PFSK-1 (cell line): ENCODE measurements around the gene SPATA17.

Source experiments
- FOXP2 ChIP-seq: optimal IDR thresholded peaks from 2 replicates; pipeline ENCODE3; 2011; ENCODE audit warnings: borderline replicate concordance, control low read depth, inconsistent platforms; ENCODE audit not compliant: insufficient read depth; ENCODE audit errors: extremely low read length, extremely low read depth
- POLR2AphosphoS5 ChIP-seq: IDR thresholded peaks from 2 replicates; pipeline ENCODE4 v1.6.1; 2012; ENCODE audit warnings: low read depth, mild to moderate bottlenecking, control low read depth, low read length, moderate library complexity
- SIN3A ChIP-seq: IDR thresholded peaks from 2 replicates; pipeline ENCODE4 v1.6.1; 2012; ENCODE audit warnings: mild to moderate bottlenecking, low read length, moderate library complexity, borderline replicate concordance; ENCODE audit not compliant: insufficient read depth
- TAF1 ChIP-seq: IDR thresholded peaks from 2 replicates; pipeline ENCODE4 v1.6.1; 2012; ENCODE audit warnings: low read length, control low read depth, borderline replicate concordance; ENCODE audit not compliant: insufficient read depth
- TF ChIP-seq, protein P1 (sequence below), 2 experiments: IDR thresholded peaks; 2 replicates each; pipeline versions ENCODE4 v1.6.1 to v1.8.0; 2011 to 2012; ENCODE audit warnings: low read depth in 2 of 2, low read length in 2 of 2, control low read depth in 1 of 2, inconsistent platforms in 1 of 2, mild to moderate bottlenecking in 1 of 2, moderate library complexity in 1 of 2; ENCODE audit not compliant: insufficient read depth in 1 of 2

SPATA17 gene

DNA sequence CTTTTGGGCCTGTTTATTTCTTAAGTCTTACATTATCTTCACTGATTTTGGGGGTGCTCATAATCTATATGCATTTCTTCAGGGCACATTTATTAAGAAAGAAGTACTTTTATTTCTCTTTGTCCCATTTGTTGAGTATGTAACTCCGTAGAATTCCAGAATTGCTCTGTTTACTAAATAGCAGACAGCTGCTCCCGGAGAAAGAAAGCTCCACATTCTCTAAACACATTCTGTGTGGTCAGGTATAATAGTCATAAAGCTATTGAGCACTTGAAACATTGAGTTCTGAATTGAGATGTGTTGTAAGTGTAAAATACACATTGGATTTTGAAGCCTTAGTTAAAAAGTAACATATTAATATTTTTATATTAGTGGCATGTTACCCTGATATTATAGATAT is 206.5 kb downstream of the SPATA17 start:
- TF ChIP-seq TAF1 (no peak), FOXP2 (no peak), POLR2AphosphoS5 (no peak), SIN3A (no peak)
- TF ChIP-seq, protein P1, sequence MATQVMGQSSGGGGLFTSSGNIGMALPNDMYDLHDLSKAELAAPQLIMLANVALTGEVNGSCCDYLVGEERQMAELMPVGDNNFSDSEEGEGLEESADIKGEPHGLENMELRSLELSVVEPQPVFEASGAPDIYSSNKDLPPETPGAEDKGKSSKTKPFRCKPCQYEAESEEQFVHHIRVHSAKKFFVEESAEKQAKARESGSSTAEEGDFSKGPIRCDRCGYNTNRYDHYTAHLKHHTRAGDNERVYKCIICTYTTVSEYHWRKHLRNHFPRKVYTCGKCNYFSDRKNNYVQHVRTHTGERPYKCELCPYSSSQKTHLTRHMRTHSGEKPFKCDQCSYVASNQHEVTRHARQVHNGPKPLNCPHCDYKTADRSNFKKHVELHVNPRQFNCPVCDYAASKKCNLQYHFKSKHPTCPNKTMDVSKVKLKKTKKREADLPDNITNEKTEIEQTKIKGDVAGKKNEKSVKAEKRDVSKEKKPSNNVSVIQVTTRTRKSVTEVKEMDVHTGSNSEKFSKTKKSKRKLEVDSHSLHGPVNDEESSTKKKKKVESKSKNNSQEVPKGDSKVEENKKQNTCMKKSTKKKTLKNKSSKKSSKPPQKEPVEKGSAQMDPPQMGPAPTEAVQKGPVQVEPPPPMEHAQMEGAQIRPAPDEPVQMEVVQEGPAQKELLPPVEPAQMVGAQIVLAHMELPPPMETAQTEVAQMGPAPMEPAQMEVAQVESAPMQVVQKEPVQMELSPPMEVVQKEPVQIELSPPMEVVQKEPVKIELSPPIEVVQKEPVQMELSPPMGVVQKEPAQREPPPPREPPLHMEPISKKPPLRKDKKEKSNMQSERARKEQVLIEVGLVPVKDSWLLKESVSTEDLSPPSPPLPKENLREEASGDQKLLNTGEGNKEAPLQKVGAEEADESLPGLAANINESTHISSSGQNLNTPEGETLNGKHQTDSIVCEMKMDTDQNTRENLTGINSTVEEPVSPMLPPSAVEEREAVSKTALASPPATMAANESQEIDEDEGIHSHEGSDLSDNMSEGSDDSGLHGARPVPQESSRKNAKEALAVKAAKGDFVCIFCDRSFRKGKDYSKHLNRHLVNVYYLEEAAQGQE (IDR thresholded peaks at IDR 0.05; ENCODE audit: insufficient read depth in 1 of 2, low read depth in 2 of 2, low read length in 2 of 2): no peak

DNA sequence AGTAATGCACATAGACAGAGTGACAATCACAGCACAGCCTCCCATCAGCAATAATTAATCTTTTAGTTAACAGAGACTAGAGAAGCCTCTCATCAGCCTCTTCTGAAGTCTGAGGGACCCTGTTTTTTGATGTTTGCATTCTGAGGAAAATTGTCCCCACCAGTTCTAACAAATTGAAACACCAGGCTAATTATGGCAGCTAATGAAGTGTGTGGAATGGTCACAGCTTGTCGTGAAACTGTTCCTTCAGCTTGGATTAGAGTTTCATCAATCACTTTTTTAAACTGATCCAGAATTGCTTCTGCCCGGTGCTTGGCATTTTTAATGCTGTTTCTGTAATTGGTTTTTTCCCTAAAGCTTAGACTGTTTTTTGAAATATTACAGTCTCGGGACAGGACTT is 208.0 kb downstream of the SPATA17 start:
- TF ChIP-seq SIN3A: no peak
- no peak for TF ChIP-seq TAF1
- TF ChIP-seq, protein P1 (IDR thresholded peaks at IDR 0.05; ENCODE audit: insufficient read depth in 1 of 2, low read depth in 2 of 2, low read length in 2 of 2): no peak
- no peak for TF ChIP-seq POLR2AphosphoS5
- TF ChIP-seq FOXP2: no peak

DNA sequence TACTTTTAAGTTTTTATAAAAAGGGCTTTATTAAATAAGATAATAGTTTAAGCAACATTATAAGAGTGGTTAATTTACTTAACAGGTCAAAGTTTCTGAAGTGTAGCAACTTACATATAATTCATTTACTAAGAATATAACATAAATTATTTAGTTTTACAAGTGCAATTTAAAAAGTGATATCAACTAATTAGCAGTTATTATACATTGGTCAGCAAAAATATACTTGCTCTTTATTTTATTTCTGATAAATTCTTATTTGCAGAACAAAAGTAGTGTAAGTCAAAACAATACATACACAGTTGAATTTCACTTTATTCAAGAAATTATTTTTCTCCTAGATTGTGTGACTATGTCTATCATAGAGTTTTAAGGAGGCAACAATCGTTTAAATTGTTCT is 215.6 kb downstream of the SPATA17 start:
- TF ChIP-seq SIN3A (no peak), POLR2AphosphoS5 (no peak), FOXP2 (no peak), TAF1 (no peak)
- TF ChIP-seq, protein P1 (IDR thresholded peaks at IDR 0.05; ENCODE audit: insufficient read depth in 1 of 2, low read depth in 2 of 2, low read length in 2 of 2): no peak

DNA sequence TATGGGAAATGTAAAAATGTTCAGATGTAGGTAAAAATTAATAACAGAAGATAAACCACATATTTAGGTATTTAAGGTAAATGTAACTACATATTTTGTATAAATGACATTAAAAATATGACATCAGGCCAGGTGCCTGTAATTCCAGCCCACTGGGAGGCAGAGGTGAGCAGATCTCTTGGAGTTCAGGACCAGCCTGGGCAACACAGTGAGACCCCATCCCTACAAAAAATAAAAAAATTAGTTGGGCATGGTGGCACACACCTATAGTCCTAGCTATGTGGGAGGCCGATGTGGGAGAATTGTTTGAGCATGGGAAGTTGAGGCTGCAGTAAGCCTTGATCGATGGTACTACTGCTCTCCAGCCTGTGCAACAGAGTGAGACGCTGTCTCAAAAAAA is 216.5 kb downstream of the SPATA17 start:
- no peak for TF ChIP-seq SIN3A

DNA sequence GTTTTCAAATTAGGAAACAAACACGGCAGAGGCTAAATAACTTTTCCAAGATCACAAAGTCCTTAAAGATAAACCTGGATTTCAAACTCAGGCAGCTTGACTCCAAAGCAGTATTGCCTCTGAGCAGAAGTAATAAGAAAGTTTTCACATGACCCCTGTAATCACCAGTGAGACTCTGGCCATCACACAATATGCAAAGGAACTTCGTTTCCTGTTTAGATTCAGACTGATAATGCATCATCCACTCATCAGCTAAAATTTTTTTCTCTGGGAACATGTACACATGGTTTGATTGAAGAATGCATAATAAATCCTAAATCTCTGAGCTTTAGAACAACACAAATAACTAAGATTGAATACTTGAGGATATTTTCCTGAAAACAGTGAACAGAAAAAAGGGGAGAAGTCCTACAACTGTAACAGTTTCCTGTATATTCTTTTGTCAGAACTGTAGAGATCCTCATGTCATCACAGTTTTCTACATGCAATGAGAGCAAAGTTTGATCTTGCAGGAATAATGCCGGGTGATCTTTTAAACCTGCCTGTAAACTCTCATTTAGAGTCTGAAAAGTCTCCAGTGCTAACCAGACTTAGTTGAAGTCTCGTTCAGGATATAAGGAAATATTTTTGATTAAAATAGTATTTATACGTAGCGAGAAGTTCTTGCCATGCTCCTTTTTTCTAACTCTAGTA is 225.3 kb downstream of the SPATA17 start:
- TF ChIP-seq SIN3A: no peak
- TF ChIP-seq, protein P1 (IDR thresholded peaks at IDR 0.05; ENCODE audit: insufficient read depth in 1 of 2, low read depth in 2 of 2, low read length in 2 of 2): no peak
- TF ChIP-seq POLR2AphosphoS5: no peak
- no peak for TF ChIP-seq FOXP2
